Measurements from ENCODE around the gene RALGAPA2. TPM values are rescaled to one million over a fixed set of nuclear protein-coding genes. Genes with fewer than 3 reads are reported as not detected.

Gene RALGAPA2
- polyA plus RNA-seq, 1 donor from 2014 or later = 21.8 TPM

DNA sequence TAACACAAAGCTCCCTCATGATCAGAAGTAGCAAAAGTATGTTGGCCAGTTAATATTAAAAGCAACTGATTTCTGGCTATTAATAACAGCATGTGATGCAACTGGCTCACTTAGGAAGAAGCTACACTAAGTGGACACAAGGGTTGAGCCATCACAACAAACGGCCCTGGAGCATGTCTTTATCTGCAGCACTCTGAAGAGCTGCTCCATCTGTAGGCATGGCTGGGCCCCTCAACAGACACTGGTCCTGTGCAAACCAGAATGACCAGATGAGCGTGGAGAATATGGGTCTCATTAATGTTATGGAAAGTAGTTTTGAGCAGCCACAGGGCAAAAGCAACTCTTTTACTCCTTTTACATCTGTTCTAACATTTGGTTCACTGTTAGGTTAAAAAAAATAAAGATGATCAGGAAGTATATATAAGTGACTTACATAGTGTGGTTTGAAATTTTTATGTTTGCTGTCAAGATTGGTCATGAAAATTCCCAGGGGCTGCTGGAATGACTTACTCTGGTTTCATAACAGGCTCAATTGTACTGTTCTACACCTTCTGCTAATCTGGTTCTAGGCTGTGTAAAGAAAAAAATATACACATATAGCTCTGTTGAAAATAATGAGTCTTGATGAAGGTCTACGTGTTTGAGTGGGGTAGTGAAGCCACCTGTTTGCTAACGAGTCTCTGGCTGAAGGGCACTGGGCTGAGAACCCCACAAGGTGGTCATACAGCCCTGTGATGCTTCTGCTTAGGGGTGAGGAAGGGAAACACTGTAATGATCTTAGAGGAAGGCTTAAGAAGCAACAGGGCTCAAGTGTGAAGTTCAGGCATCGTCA, 286.4 kb downstream of the RALGAPA2 start:
- no peaks in the 10 kb centered on the region for H4K20me1 ChIP-seq (ENCODE audit: insufficient read depth)
- H3K9ac ChIP-seq (ENCODE audit: low read length) = no peak overlapping the region
- TF ChIP-seq EZH2 (IDR thresholded peaks at IDR 0.05; ENCODE audit: borderline replicate concordance, insufficient read depth, low read length, poor library complexity, severe bottlenecking) = no peak
- TF ChIP-seq EP300 (conservative IDR thresholded peaks at IDR 0.05; ENCODE audit: poor library complexity, severe bottlenecking) = no peak
- TF ChIP-seq SMC3 (conservative IDR thresholded peaks at IDR 0.05; ENCODE audit: poor library complexity) = no peak
- TF ChIP-seq, protein P1, sequence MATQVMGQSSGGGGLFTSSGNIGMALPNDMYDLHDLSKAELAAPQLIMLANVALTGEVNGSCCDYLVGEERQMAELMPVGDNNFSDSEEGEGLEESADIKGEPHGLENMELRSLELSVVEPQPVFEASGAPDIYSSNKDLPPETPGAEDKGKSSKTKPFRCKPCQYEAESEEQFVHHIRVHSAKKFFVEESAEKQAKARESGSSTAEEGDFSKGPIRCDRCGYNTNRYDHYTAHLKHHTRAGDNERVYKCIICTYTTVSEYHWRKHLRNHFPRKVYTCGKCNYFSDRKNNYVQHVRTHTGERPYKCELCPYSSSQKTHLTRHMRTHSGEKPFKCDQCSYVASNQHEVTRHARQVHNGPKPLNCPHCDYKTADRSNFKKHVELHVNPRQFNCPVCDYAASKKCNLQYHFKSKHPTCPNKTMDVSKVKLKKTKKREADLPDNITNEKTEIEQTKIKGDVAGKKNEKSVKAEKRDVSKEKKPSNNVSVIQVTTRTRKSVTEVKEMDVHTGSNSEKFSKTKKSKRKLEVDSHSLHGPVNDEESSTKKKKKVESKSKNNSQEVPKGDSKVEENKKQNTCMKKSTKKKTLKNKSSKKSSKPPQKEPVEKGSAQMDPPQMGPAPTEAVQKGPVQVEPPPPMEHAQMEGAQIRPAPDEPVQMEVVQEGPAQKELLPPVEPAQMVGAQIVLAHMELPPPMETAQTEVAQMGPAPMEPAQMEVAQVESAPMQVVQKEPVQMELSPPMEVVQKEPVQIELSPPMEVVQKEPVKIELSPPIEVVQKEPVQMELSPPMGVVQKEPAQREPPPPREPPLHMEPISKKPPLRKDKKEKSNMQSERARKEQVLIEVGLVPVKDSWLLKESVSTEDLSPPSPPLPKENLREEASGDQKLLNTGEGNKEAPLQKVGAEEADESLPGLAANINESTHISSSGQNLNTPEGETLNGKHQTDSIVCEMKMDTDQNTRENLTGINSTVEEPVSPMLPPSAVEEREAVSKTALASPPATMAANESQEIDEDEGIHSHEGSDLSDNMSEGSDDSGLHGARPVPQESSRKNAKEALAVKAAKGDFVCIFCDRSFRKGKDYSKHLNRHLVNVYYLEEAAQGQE (IDR thresholded peaks at IDR 0.05; ENCODE audit: borderline replicate concordance) = no peak
- TF ChIP-seq, protein P2, sequence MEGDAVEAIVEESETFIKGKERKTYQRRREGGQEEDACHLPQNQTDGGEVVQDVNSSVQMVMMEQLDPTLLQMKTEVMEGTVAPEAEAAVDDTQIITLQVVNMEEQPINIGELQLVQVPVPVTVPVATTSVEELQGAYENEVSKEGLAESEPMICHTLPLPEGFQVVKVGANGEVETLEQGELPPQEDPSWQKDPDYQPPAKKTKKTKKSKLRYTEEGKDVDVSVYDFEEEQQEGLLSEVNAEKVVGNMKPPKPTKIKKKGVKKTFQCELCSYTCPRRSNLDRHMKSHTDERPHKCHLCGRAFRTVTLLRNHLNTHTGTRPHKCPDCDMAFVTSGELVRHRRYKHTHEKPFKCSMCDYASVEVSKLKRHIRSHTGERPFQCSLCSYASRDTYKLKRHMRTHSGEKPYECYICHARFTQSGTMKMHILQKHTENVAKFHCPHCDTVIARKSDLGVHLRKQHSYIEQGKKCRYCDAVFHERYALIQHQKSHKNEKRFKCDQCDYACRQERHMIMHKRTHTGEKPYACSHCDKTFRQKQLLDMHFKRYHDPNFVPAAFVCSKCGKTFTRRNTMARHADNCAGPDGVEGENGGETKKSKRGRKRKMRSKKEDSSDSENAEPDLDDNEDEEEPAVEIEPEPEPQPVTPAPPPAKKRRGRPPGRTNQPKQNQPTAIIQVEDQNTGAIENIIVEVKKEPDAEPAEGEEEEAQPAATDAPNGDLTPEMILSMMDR (IDR thresholded peaks at IDR 0.05; ENCODE audit: poor library complexity, severe bottlenecking) = no peak
- TF ChIP-seq POLR2AphosphoS5 (IDR thresholded peaks at IDR 0.05) = no peak
- TF ChIP-seq RAD21 (conservative IDR thresholded peaks at IDR 0.05) = no peak
- no peak for TF ChIP-seq MXI1 (conservative IDR thresholded peaks at IDR 0.05; ENCODE audit: poor library complexity, severe bottlenecking)
- no peak for TF ChIP-seq TAF1 (IDR thresholded peaks at IDR 0.05; ENCODE audit: low read depth)
- no peak overlapping the region for H3K4me3 ChIP-seq (ENCODE audit: low read length)
- no peak overlapping the region for H2AFZ ChIP-seq (ENCODE audit: low read depth, low read length)
- no peaks in the 10 kb centered on the region for H3K27me3 ChIP-seq (ENCODE audit: insufficient read depth, low read depth, low read length)
- no peaks in the 10 kb centered on the region for H3K9me3 ChIP-seq (ENCODE audit: low read length)
- no peaks in the 10 kb centered on the region for H3K36me3 ChIP-seq (ENCODE audit: insufficient read depth, low read length)
- H3K27ac ChIP-seq (ENCODE audit: low read length) = no peak overlapping the region
- no peak overlapping the region for H3K4me2 ChIP-seq (ENCODE audit: low read length)
- no peaks in the 10 kb centered on the region for H3F3A ChIP-seq (ENCODE audit: insufficient read depth, low read length, poor library complexity, severe bottlenecking)
- H3K79me2 ChIP-seq (replicated peaks; ENCODE audit: insufficient read depth, low read length) = no peaks in the 10 kb centered on the region
- no peaks in the 10 kb centered on the region for H3K9me2 ChIP-seq (ENCODE audit: insufficient read depth, low read length)

DNA sequence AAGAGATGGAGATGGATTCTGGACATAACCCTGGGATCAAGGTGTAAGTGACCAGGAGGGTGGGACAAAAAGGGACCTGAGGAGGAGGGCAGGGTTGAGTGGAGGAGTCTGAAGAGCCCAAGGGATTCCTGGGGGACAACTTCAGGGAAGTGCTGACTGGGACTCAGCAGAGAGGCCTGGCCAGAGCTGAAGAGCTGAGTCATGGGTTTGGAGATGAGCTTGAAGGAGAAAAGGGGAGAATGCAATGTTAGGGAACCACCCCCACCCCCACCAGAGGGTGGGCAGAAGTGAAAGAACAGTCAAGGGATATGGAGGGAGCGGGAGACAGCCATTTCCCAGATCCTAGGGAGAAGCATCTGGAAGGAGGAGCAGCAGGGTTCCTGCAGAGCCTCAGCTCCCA, 289.3 kb downstream of the RALGAPA2 start:
- no peak for TF ChIP-seq TAF1 (IDR thresholded peaks at IDR 0.05; ENCODE audit: low read depth)
- TF ChIP-seq, protein P1 (IDR thresholded peaks at IDR 0.05; ENCODE audit: borderline replicate concordance) = no peak
- no peak for TF ChIP-seq POLR2AphosphoS5 (IDR thresholded peaks at IDR 0.05)
- no peak for TF ChIP-seq RAD21 (conservative IDR thresholded peaks at IDR 0.05)
- TF ChIP-seq SMC3 (conservative IDR thresholded peaks at IDR 0.05; ENCODE audit: poor library complexity) = no peak
- TF ChIP-seq, protein P2 (IDR thresholded peaks at IDR 0.05; ENCODE audit: poor library complexity, severe bottlenecking) = no peak
- no peak for TF ChIP-seq EZH2 (IDR thresholded peaks at IDR 0.05; ENCODE audit: borderline replicate concordance, insufficient read depth, low read length, poor library complexity, severe bottlenecking)
- no peak for TF ChIP-seq MXI1 (conservative IDR thresholded peaks at IDR 0.05; ENCODE audit: poor library complexity, severe bottlenecking)
- no peak for TF ChIP-seq EP300 (conservative IDR thresholded peaks at IDR 0.05; ENCODE audit: poor library complexity, severe bottlenecking)
- no peaks in the 10 kb centered on the region for H3K9me2 ChIP-seq (ENCODE audit: insufficient read depth, low read length)
- H3K27ac ChIP-seq (ENCODE audit: low read length) = no peak overlapping the region
- no peak overlapping the region for H3K4me2 ChIP-seq (ENCODE audit: low read length)
- H3F3A ChIP-seq (ENCODE audit: insufficient read depth, low read length, poor library complexity, severe bottlenecking) = no peaks in the 10 kb centered on the region
- H3K9ac ChIP-seq (ENCODE audit: low read length) = no peak overlapping the region
- no peaks in the 10 kb centered on the region for H4K20me1 ChIP-seq (ENCODE audit: insufficient read depth)
- H3K9me3 ChIP-seq (ENCODE audit: low read length) = no peaks in the 10 kb centered on the region
- no peak overlapping the region for H3K4me3 ChIP-seq (ENCODE audit: low read length)
- H3K79me2 ChIP-seq (replicated peaks; ENCODE audit: insufficient read depth, low read length) = no peaks in the 10 kb centered on the region
- no peaks in the 10 kb centered on the region for H3K36me3 ChIP-seq (ENCODE audit: insufficient read depth, low read length)
- no peak overlapping the region for H2AFZ ChIP-seq (ENCODE audit: low read depth, low read length)
- no peaks in the 10 kb centered on the region for H3K27me3 ChIP-seq (ENCODE audit: insufficient read depth, low read depth, low read length)

Data from neural cell (in vitro differentiated cells).